Loucy (cell line): ENCODE measurements around the gene DISP3.

Experiments used
- EZH2phosphoT487 ChIP-seq: fragments of 200-600 bp; IDR thresholded peaks from 2 replicates; pipeline ENCODE4 v1.6.1; 2018; ENCODE audit warnings: antibody characterized with exemption, mild to moderate bottlenecking, moderate library complexity, borderline replicate concordance
- TF ChIP-seq, protein P1 (sequence below): fragments of 200-600 bp; sonication (generic); conservative IDR thresholded peaks from 2 replicates; pipeline ENCODE4 v1.5.1; 2014; ENCODE audit warnings: mild to moderate bottlenecking, antibody characterized with exemption, low read length

DNA sequence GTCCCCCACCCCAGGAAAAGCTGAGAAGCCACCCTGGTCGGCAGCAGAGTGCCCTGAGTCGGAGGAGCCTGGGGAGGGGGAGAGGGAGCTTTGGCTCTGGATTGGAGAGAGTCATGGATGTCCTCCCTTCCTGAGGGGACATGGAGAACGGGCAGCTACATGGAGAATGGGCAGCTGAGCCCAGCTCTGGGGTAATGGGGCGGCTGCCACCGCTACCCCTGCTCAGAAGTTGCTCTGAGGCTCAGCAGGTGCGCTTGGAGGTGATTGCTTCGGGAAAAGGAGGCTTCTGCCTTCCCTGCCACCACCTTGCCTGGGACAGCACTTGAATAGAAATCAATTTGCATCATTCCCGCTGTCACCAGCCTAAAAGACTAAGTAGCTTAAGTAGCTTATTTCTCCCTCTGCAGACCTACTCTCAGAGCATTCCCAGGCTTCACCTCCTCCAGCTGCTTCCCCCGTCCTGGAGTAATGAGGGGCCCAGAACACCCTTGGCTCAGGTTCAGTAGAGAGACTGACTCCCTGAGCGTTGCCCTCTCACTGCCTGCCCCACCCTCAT lies 8.3 kb downstream of the DISP3 start:
- TF ChIP-seq, protein P1, sequence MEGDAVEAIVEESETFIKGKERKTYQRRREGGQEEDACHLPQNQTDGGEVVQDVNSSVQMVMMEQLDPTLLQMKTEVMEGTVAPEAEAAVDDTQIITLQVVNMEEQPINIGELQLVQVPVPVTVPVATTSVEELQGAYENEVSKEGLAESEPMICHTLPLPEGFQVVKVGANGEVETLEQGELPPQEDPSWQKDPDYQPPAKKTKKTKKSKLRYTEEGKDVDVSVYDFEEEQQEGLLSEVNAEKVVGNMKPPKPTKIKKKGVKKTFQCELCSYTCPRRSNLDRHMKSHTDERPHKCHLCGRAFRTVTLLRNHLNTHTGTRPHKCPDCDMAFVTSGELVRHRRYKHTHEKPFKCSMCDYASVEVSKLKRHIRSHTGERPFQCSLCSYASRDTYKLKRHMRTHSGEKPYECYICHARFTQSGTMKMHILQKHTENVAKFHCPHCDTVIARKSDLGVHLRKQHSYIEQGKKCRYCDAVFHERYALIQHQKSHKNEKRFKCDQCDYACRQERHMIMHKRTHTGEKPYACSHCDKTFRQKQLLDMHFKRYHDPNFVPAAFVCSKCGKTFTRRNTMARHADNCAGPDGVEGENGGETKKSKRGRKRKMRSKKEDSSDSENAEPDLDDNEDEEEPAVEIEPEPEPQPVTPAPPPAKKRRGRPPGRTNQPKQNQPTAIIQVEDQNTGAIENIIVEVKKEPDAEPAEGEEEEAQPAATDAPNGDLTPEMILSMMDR = no peak
- TF ChIP-seq EZH2phosphoT487 = no peak
